OCI-LY7 (cell line): ENCODE results near the gene ADAMTS2. TPM values are rescaled to one million over a fixed set of nuclear protein-coding genes. Genes with fewer than 3 reads are reported as not detected.

ENCODE experiments used
- BruUV-seq: library from RNA; stranded (reverse); fragments of 400-500 nt; replicated peaks from 2 replicates; lab custom pipeline; 2021; lab: Mats Ljungman, UMichigan
- CTCF ChIA-PET: fragments of 300-600 bp; sonication (Branson Sonifier 250); formaldehyde crosslinking; loops from one replicate; lab custom pipeline; 2022; ENCODE audit warnings: antibody characterized with exemption; ENCODE audit not compliant: unreplicated experiment; lab: Charles Lee
- POLR2A ChIA-PET: fragments of 300-600 bp; sonication (Branson Sonifier 250); formaldehyde crosslinking; loops from one replicate; lab custom pipeline; 2022; ENCODE audit warnings: antibody characterized with exemption; lab: Charles Lee
- DNase-seq: peaks from one replicate; pipeline ENCODE4 v3.0.0-alpha.2; 2015; ENCODE audit warnings: low spot score
- H2AFZ ChIP-seq: fragments of 200-600 bp; sonication (generic), shearing (Covaris generic); 2 replicates; pipeline ENCODE4 v1.6.1; 2014; ENCODE audit warnings: mild to moderate bottlenecking, antibody characterized with exemption, low read length, moderate library complexity
- H3K27ac ChIP-seq: fragments of 200-600 bp; sonication (generic); 2 replicates; pipeline ENCODE4 v1.5.1; 2014; ENCODE audit warnings: mixed run types, low read depth, mild to moderate bottlenecking, moderate library complexity, low read length, inconsistent platforms; ENCODE audit not compliant: poor library complexity, severe bottlenecking
- H3K36me3 ChIP-seq: fragments of 200-600 bp; sonication (generic); 2 replicates; pipeline ENCODE4 v1.6.1; 2014; ENCODE audit warnings: mild to moderate bottlenecking, antibody characterized with exemption, low read length, moderate library complexity, mixed read lengths; ENCODE audit not compliant: insufficient read depth
- H3K4me1 ChIP-seq: fragments of 200-600 bp; sonication (generic); 2 replicates; pipeline ENCODE4 v1.5.1; 2014; ENCODE audit warnings: mild to moderate bottlenecking, low read length; ENCODE audit not compliant: insufficient read depth, poor library complexity, severe bottlenecking
- H3K4me2 ChIP-seq: fragments of 200-600 bp; sonication (generic); 2 replicates; pipeline ENCODE4 v1.6.1; 2014; ENCODE audit warnings: mild to moderate bottlenecking, low read length
- H3K4me3 ChIP-seq: fragments of 200-600 bp; sonication (generic); 2 replicates; pipeline ENCODE4 v1.5.1; 2014; ENCODE audit warnings: mild to moderate bottlenecking, low read depth, low read length; ENCODE audit not compliant: poor library complexity, severe bottlenecking
- H3K79me2 ChIP-seq: fragments of 200-600 bp; sonication (generic); 2 replicates; pipeline ENCODE4 v1.6.1; 2016; ENCODE audit warnings: low read depth, mild to moderate bottlenecking, low read length, moderate library complexity, mixed read lengths; ENCODE audit not compliant: insufficient read depth
- H3K9me2 ChIP-seq: fragments of 200-600 bp; sonication (generic); 2 replicates; pipeline ENCODE4 v1.6.1; 2016; ENCODE audit warnings: mild to moderate bottlenecking, low read length, mixed read lengths; ENCODE audit not compliant: insufficient read depth
- H3K9me3 ChIP-seq: fragments of 200-600 bp; sonication (generic); 2 replicates; pipeline ENCODE4 v1.6.1; 2014; ENCODE audit warnings: mild to moderate bottlenecking, mixed run types, low read length, mixed read lengths
- H4K20me1 ChIP-seq: fragments of 200-600 bp; sonication (generic); 2 replicates; pipeline ENCODE4 v1.6.1; 2014; ENCODE audit warnings: mild to moderate bottlenecking, antibody characterized with exemption, low read length, moderate library complexity, mixed read lengths; ENCODE audit not compliant: insufficient read depth
- CTCF ChIP-seq: fragments of 200-600 bp; sonication (generic); conservative IDR thresholded peaks from 2 replicates; pipeline ENCODE4 v1.5.1; 2014; ENCODE audit warnings: mild to moderate bottlenecking, antibody characterized with exemption, low read length, moderate library complexity, mixed read lengths
- EZH2phosphoT487 ChIP-seq: fragments of 200-600 bp; sonication (generic); IDR thresholded peaks from 2 replicates; pipeline ENCODE4 v1.6.1; 2018; ENCODE audit warnings: low read depth, borderline replicate concordance, mild to moderate bottlenecking, mixed run types, antibody characterized with exemption, low read length, moderate library complexity, mixed read lengths
- intact Hi-C: fragments of 100-400 bp; cut with micrococcal nuclease; formaldehyde crosslinking; loops from one replicate; pipeline ENCODE4 v1.10.0; 2022; ENCODE audit not compliant: unreplicated experiment
- total RNA-seq, 2 experiments: library from RNA; depleted of rRNA in 1 of 2; stranded (reverse); fragments of >200 nt in 1 of 2; shearing (Covaris generic) in 1 of 2; gene quantifications; 2 replicates each; pipeline ENCODE4 v1.2.3, GENCODE V29; 2014 to 2022

The ADAMTS2 gene
- total RNA-seq, 2 experiments from 2014 or later = not detected

GRCh38 chr5:179304871-179305270, 40.4 kb downstream of the ADAMTS2 start:
- no TSS peak for BruUV-seq
- no peaks in the 10 kb centered on the region for H3K9me2 ChIP-seq
- intact Hi-C loops = no loop called here
- DNase-seq = no peak
- H2AFZ ChIP-seq = no peak overlapping the region
- no peaks in the 10 kb centered on the region for H3K9me3 ChIP-seq
- H3K4me3 ChIP-seq = no peak overlapping the region
- no peak overlapping the region for H3K27ac ChIP-seq
- TF ChIP-seq EZH2phosphoT487 (no peak), CTCF (no peak)
- ChIA-PET CTCF (no interaction called here), POLR2A (no interaction called here)
- no peaks in the 10 kb centered on the region for H3K79me2 ChIP-seq
- H3K4me1 ChIP-seq = no peaks in the 10 kb centered on the region
- no peak overlapping the region for H3K4me2 ChIP-seq
- no peaks in the 10 kb centered on the region for H3K36me3 ChIP-seq
- H4K20me1 ChIP-seq = no peaks in the 10 kb centered on the region

- DNase-seq = no peak
- H3K4me1 ChIP-seq = no peaks in the 10 kb centered on the region
These were observed 40.8 kb downstream of the ADAMTS2 start for GRCh38 chr5:179304466-179304865.

More at GRCh38 chr5:179304466-179304865, 40.8 kb downstream of the ADAMTS2 start:
- Histone ChIP-seq H3K4me3 (no peak overlapping the region), H3K9me3 (no peaks in the 10 kb centered on the region), H4K20me1 (no peaks in the 10 kb centered on the region), H3K79me2 (no peaks in the 10 kb centered on the region), H3K4me2 (no peak overlapping the region), H3K27ac (no peak overlapping the region), H2AFZ (no peak overlapping the region), H3K36me3 (no peaks in the 10 kb centered on the region), H3K9me2 (no peaks in the 10 kb centered on the region)
- TF ChIP-seq EZH2phosphoT487 (no peak), CTCF (no peak)
- intact Hi-C loops = no loop called here
- POLR2A ChIA-PET = no interaction called here
- CTCF ChIA-PET = no interaction called here
- BruUV-seq = no TSS peak
